Heart right ventricle (tissue), 16 donors: ENCODE data around the gene TTK. TPM values are rescaled to one million over a fixed set of nuclear protein-coding genes. Genes with fewer than 3 reads are reported as not detected.

ENCODE experiments used
- ATAC-seq, 8 donors: fragments of 200-7000 bp; cut with Tn5 transposase; one replicate each; pipeline ENCODE4 v1.9.1; 2020; ENCODE audit warnings: mild to moderate bottlenecking in 8 of 8, moderate library complexity in 8 of 8, moderate number of reproducible peaks in 1 of 8
- DNase-seq, 2 donors: peaks; one replicate each; pipeline ENCODE4 v3.0.0-alpha.2; 2020
- H3K27ac ChIP-seq, 10 donors: fragments of 200-600 bp; sonication (generic) in 2 of 10; one replicate each; pipeline versions ENCODE4 v1.5.0 to v1.8.0; 2020 to 2022; ENCODE audit warnings: mild to moderate bottlenecking in 3 of 10
- H3K27me3 ChIP-seq, 7 donors: fragments of 200-600 bp; one replicate each; pipeline ENCODE4 v1.8.0; 2021 to 2022; ENCODE audit warnings: mild to moderate bottlenecking in 2 of 7
- H3K36me3 ChIP-seq, 9 donors: fragments of 200-600 bp; sonication (generic) in 1 of 9; one replicate each; pipeline versions ENCODE4 v1.5.0 to v1.8.0; 2020 to 2022; ENCODE audit warnings: mild to moderate bottlenecking in 2 of 9
- H3K4me1 ChIP-seq, 9 donors: fragments of 200-600 bp; sonication (generic) in 1 of 9; one replicate each; pipeline versions ENCODE4 v1.5.0 to v1.8.0; 2020 to 2022; ENCODE audit warnings: mild to moderate bottlenecking in 4 of 9
- H3K4me3 ChIP-seq, 10 donors: fragments of 200-600 bp; sonication (generic) in 2 of 10; one replicate each; pipeline versions ENCODE4 v1.5.0 to v1.8.0; 2020 to 2022; ENCODE audit warnings: mild to moderate bottlenecking in 7 of 10, moderate library complexity in 2 of 10
- H3K9me3 ChIP-seq, 11 donors: fragments of 200-600 bp in 10 of 11; sonication (generic) in 2 of 11; one replicate each; pipeline versions ENCODE4 v1.5.0 to v1.8.0; 2013 to 2022; ENCODE audit warnings: mild to moderate bottlenecking in 2 of 11, control low read depth in 1 of 11, moderate library complexity in 1 of 11
- CTCF ChIP-seq, 9 donors: fragments of 200-600 bp; sonication (generic) in 2 of 9; IDR thresholded peaks; one replicate each; pipeline versions ENCODE4 v1.5.0 to v1.8.0; 2021 to 2022; ENCODE audit warnings: antibody characterized with exemption in 9 of 9, mild to moderate bottlenecking in 5 of 9, moderate library complexity in 1 of 9
- WGBS, 2 donors: extraction: QIAGEN DNeasy Blood & Tissue Kit; methylation state at CpG; one replicate each; pipeline ENCODE4 v1.1.7; 2013; ENCODE audit warnings: inconsistent platforms in 1 of 2; 5-methylcytosine and 5-hydroxymethylcytosine counted together
- intact Hi-C, 10 donors: fragments of 100-400 bp; cut with DNase I; formaldehyde crosslinking; loops; one replicate each; pipeline versions ENCODE4 v1.11.1 to v1.14.2; 2022
- polyA plus RNA-seq, 2 donors: library from polyadenylated mRNA; stranded (reverse); fragments of 200-250 nt; gene quantifications; one replicate each; pipeline ENCODE4 v1.2.3, GENCODE V29; 2013
- total RNA-seq, 10 donors: library from RNA; stranded (reverse); fragmentation: NEBNext Ultra II Directional in 3 of 10; extraction: Animal tissue kit (Norgen Biotek cat#: 25700) in 3 of 10; gene quantifications; one replicate each; pipeline versions ENCODE4 v1.2.1 to v1.2.4, GENCODE V29; 2021 to 2023
- donor health status: Arrhythmogenic right ventricular cardiomyopathy.
- donor health status: ischemic (EF 13 %, LVEDD 7.1; RV severe dilation, severe dysfunction).
- donor health status: healthy with polysubstance abuse.
- donor health status: DM: no; HTN: yes; CAD: no.
- donor health status: DM: no; HTN: no; CAD: no.
- donor health status: ischemic (EF 25% LVEDD 6.9; RV normal size, moderate dysfunction).
- donor health status: ischemic (EF 25% LVEDD 5.7; RV mildly dilated, moderate dysfunction).
- donor health status: healthy.
- donor health status: DM: yes; HTN: yes; CAD: no.
- donor health status: Ischemic cardiomyopathy.
- donor health status: ischemic (EF 35%, LVEDD 5.7; RV mildly dilated, moderate dysfunction).
- donor health status: nonischemic (EF 11% LVEDD 7.7; RV severe dilation, severe dysfunction).
- donor health status: DM: yes; HTN: yes; CAD: no.
- donor health status: PGD.
- donor health status: ischemic (EF 29% LVEDD 5.4; RV normal size, mild dysfunction).
- donor health status: nonischemic (EF 23%, LVEDD 6.1; RV moderate dilation, normal function).

Gene TTK
- total and polyA plus RNA-seq, 12 donors = 0.15 to 3.4 (median 0.36) TPM; not detected in 2

- Histone ChIP-seq H3K27ac (no peak overlapping the region), H3K27me3 (no peaks in the 10 kb centered on the region), H3K4me1 (no peaks in the 10 kb centered on the region), H3K36me3 (no peaks in the 10 kb centered on the region), H3K4me3 (no peak overlapping the region), H3K9me3 (peaks cover 0 to 65% (median 19%) of the 10 kb centered on the region in 11 donors)
- WGBS, 2 donors = 79 to 81% methylated on average over 5 of the region's 5 CpGs
- intact Hi-C loops = no loop called here
- TF ChIP-seq CTCF (IDR thresholded peaks at IDR 0.05) = no peak
- ATAC-seq (no peak), DNase-seq (no peak)
Observed at GRCh38 chr6:79969784-79970183, 34.7 kb upstream of the TTK start.

DNA sequence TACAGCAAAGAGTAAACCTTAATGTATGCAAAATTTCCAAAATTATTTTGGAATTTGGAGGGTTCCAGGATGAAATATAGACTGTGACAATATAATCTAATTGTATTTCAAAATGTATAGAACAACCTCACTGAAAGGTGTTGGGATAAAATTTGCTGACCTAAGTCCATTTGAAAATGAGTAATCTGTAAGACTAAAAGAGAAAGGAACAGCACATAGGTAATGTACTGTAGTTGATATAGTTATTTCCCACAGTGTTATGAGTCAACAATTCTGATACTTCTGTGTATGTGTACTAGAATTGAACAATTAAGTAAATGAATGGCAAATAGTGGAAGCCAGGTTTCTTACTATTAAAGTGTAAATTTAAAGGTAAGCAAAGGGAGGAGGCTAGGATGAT is 33.3 kb upstream of the TTK start:
- Histone ChIP-seq H3K36me3 (no peaks in the 10 kb centered on the region), H3K4me1 (no peaks in the 10 kb centered on the region), H3K9me3 (peaks cover 0 to 58% (median 19%) of the 10 kb centered on the region in 11 donors), H3K4me3 (no peak overlapping the region), H3K27me3 (no peaks in the 10 kb centered on the region), H3K27ac (no peak overlapping the region)
- intact Hi-C loops = no loop called here
- DNase-seq (no peak), ATAC-seq (no peak)
- TF ChIP-seq CTCF (IDR thresholded peaks at IDR 0.05) = no peak

DNA sequence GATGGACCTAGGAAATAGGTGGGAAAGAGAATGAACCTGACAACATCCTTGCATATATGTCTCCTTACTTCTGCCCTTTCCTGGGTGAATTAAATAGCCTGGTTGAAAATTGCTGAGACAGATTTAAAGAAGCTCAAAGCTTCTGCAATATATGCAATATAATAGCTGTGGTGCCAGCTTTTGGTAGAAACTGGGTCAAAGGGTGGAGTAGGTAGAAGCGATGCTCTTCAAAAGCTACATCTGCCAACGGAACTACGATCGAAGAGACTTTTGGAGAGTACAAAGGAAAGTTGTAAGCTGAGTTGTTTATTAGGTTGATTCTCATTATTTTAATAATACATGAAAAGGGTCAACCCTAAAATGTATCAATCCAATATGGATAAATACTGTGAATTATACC is 22.8 kb upstream of the TTK start:
- intact Hi-C loops = no loop called here
- ATAC-seq = no peak
- WGBS, 2 donors = 94 to 96% methylated on average over 4 of the region's 4 CpGs

DNA sequence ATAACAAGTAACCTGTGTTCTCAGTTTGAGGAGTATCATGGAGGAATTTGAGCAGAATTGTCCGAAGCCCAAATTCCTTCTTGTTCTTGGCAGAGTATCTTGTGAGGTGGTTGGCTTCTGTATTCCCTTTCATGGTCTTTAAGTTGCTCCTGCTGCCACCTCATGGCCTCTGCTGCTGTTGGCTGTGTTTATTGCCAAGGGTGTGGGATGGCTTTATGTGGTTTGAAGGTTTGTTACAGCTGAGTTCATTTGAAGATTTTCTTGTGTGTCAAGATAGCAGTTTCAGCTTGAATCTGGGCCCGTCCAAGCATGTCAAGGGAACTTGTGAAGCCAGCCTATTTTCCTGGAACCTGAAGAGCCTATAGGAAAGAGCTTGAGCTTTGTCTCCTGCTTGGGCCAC is 20.2 kb upstream of the TTK start:
- ATAC-seq (no peak), DNase-seq (no peak)
- no peaks in the 10 kb centered on the region for H3K4me1 ChIP-seq
- TF ChIP-seq CTCF (IDR thresholded peaks at IDR 0.05) = no peak
- no peaks in the 10 kb centered on the region for H3K27me3 ChIP-seq
- H3K36me3 ChIP-seq = no peaks in the 10 kb centered on the region
- intact Hi-C loops = no loop called here
- WGBS, 2 donors = 53 to 58% methylated on average over 2 of the region's 2 CpGs
- H3K27ac ChIP-seq = no peak overlapping the region
- H3K9me3 ChIP-seq = no peaks in the 10 kb centered on the region
- no peak overlapping the region for H3K4me3 ChIP-seq

More for the DNA sequence above, 22.8 kb upstream of the TTK start:
- Histone ChIP-seq H3K27me3 (no peaks in the 10 kb centered on the region), H3K4me3 (no peak overlapping the region), H3K27ac (no peak overlapping the region), H3K4me1 (no peaks in the 10 kb centered on the region), H3K9me3 (no peaks in the 10 kb centered on the region), H3K36me3 (no peaks in the 10 kb centered on the region)
- no peak for DNase-seq
- no peak for TF ChIP-seq CTCF (IDR thresholded peaks at IDR 0.05)

- TF ChIP-seq CTCF (IDR thresholded peaks at IDR 0.05) = no peak
- Histone ChIP-seq H3K4me3 (no peak overlapping the region), H3K27me3 (no peaks in the 10 kb centered on the region), H3K27ac (no peak overlapping the region), H3K36me3 (no peaks in the 10 kb centered on the region), H3K4me1 (no peaks in the 10 kb centered on the region), H3K9me3 (no peaks in the 10 kb centered on the region)
- DNase-seq (no peak), ATAC-seq (no peak)
- intact Hi-C loops = no loop called here
Observed at GRCh38 chr6:79985128-79985527, 19.3 kb upstream of the TTK start.
